HFFc6 (cell line): ENCODE measurements around the gene MCRS1. TPM values are rescaled to one million over a fixed set of nuclear protein-coding genes. Genes with fewer than 3 reads are reported as not detected.

Source experiments
- DNase-seq: peaks from one replicate; pipeline ENCODE4 v3.0.0-alpha.2; 2018
- H3K27ac Mint-ChIP-seq: 2 replicates; pipeline ENCODE4 v1.8.0; 2020; ENCODE audit warnings: mild to moderate bottlenecking, mixed read lengths
- H3K27me3 Mint-ChIP-seq: 2 replicates; pipeline ENCODE4 v1.8.0; 2021; ENCODE audit warnings: mild to moderate bottlenecking, moderate library complexity, mixed read lengths; ENCODE audit not compliant: insufficient read depth
- H3K36me3 Mint-ChIP-seq: 2 replicates; pipeline ENCODE4 v1.8.0; 2021; ENCODE audit warnings: low read depth, mixed read lengths
- H3K4me1 Mint-ChIP-seq: 2 replicates; pipeline ENCODE4 v1.8.0; 2020; ENCODE audit warnings: low read depth, mixed read lengths
- H3K4me3 Mint-ChIP-seq: 2 replicates; pipeline ENCODE4 v1.8.0; 2020; ENCODE audit warnings: mild to moderate bottlenecking, moderate library complexity, mixed read lengths
- H3K9me3 Mint-ChIP-seq: 2 replicates; pipeline ENCODE4 v1.8.0; 2020; ENCODE audit warnings: mild to moderate bottlenecking, mixed read lengths
- CTCF ChIP-seq: fragments of 200-600 bp; sonication (generic); IDR thresholded peaks from 2 replicates; pipeline ENCODE4 v1.5.0; 2021; ENCODE audit warnings: antibody characterized with exemption, mild to moderate bottlenecking
- total RNA-seq, 6 experiments: library from RNA; stranded (reverse); fragmentation: NEBNext Ultra II Directional; extraction: Animal tissue kit (Norgen Biotek cat#: 25700); gene quantifications; 2 replicates in 1 of 6; 3 replicates in 5 of 6; pipeline ENCODE4 v1.2.3, GENCODE V29; 2021

The MCRS1 gene
- total RNA-seq, 6 experiments from 2014 or later = 46.2 to 59.8 (median 55.4) TPM

GRCh38 chr12:49578471-49579112, 10.7 kb upstream of the MCRS1 start:
- Mint-ChIP-seq H3K27ac (no peak overlapping the region), H3K27me3 (no peaks in the 10 kb centered on the region), H3K36me3 (no peaks in the 10 kb centered on the region), H3K4me3 (no peak overlapping the region), H3K9me3 (no peaks in the 10 kb centered on the region), H3K4me1 (peaks cover 14% of the 10 kb centered on the region)
- no peak for DNase-seq
- TF ChIP-seq CTCF = no peak

DNA sequence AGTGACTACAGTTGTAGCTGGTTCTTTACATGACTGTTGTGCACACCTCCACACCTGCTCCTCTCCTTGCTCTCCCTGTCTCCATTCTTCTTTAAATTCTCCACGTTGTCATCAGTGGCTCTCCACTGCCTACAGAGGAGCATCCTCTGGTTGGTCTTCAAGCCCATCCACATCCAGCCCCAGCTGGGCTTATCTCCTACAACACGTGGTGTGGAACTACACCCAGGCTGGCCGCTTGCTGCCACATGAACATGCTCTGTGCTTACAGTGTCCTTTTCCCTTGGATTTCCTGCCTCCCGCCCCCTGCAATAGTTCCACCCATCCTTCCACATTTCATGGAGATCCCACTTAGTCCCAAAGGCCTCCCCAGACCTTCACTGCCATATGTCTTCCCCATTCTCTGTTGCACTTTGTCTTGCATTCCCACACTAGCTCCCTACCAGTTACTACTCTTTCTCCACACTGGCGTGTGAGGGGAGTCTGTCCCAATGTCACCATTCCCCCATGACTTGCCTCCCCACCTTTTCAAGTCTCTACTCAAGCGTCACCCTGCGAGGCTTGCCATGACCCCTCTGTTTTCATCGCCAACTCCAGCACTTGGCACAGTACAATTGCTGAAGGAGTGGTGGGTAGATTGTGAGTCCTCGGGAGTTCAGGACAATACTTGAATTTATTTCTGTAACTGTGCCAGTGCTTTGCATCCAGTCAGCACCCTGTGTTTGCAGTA, 9.8 kb upstream of the MCRS1 start:
- TF ChIP-seq CTCF = no peak
- Mint-ChIP-seq H3K4me1 (peaks cover 14% of the 10 kb centered on the region), H3K27ac (no peak overlapping the region), H3K36me3 (no peaks in the 10 kb centered on the region), H3K4me3 (no peak overlapping the region), H3K27me3 (no peaks in the 10 kb centered on the region), H3K9me3 (no peaks in the 10 kb centered on the region)
- DNase-seq = no peak

GRCh38 chr12:49568442-49569162, 660 bp upstream of the MCRS1 start:
- TF ChIP-seq CTCF = no peak
- H3K9me3 Mint-ChIP-seq = no peaks in the 10 kb centered on the region
- peaks cover 12% of the 10 kb centered on the region for H3K4me1 Mint-ChIP-seq
- peak overlapping the region; percentile 99 for H3K27ac Mint-ChIP-seq
- H3K27me3 Mint-ChIP-seq = peaks cover 2% of the 10 kb centered on the region; the same call in 1 of the 2 replicates
- peak overlapping the region; percentile 98 for H3K4me3 Mint-ChIP-seq
- H3K36me3 Mint-ChIP-seq = peaks cover 11% of the 10 kb centered on the region; the same call in 1 of the 2 replicates
- DNase-seq = no peak

GRCh38 chr12:49567302-49567610, 686 bp downstream of the MCRS1 start:
- Mint-ChIP-seq H3K36me3 (peaks cover 12% of the 10 kb centered on the region; the same call in 1 of the 2 replicates), H3K27me3 (peaks cover 2% of the 10 kb centered on the region; the same call in 1 of the 2 replicates), H3K9me3 (no peaks in the 10 kb centered on the region), H3K4me3 (peak overlapping the region; percentile 98), H3K27ac (peak overlapping the region; percentile 99), H3K4me1 (peaks cover 12% of the 10 kb centered on the region)
- DNase-seq = no peak
- no peak for TF ChIP-seq CTCF

GRCh38 chr12:49566361-49566760, 1.6 kb downstream of the MCRS1 start:
- Mint-ChIP-seq H3K4me3 (no peak overlapping the region), H3K27me3 (peaks cover 2% of the 10 kb centered on the region; the same call in 1 of the 2 replicates)

More at GRCh38 chr12:49566361-49566760, 1.6 kb downstream of the MCRS1 start:
- TF ChIP-seq CTCF = no peak
- Mint-ChIP-seq H3K27ac (no peak overlapping the region), H3K36me3 (peaks cover 12% of the 10 kb centered on the region; the same call in 1 of the 2 replicates), H3K9me3 (no peaks in the 10 kb centered on the region), H3K4me1 (peaks cover 12% of the 10 kb centered on the region)
- no peak for DNase-seq
